HEK293T (cell line): ENCODE measurements around the gene P2RY2.

Experiments
- FOXM1 ChIP-seq: fragments of 450-650 bp; IDR thresholded peaks from 2 replicates; pipeline ENCODE4 v1.6.1; 2017; ENCODE audit warnings: mild to moderate bottlenecking, borderline replicate concordance
- HDGF ChIP-seq: fragments of 450-650 bp; IDR thresholded peaks from 2 replicates; pipeline ENCODE4 v1.6.1; 2017; ENCODE audit warnings: antibody characterized with exemption, borderline replicate concordance
- PKNOX1 ChIP-seq: fragments of 450-650 bp; IDR thresholded peaks from 2 replicates; pipeline ENCODE4 v1.6.1; 2016
- SP1 ChIP-seq: fragments of 450-650 bp; IDR thresholded peaks from 2 replicates; pipeline ENCODE4 v1.6.1; 2017
- TARDBP ChIP-seq: fragments of 450-650 bp; IDR thresholded peaks from 2 replicates; pipeline ENCODE4 v1.6.1; 2016

- no peak for TF ChIP-seq TARDBP
- no peak for TF ChIP-seq FOXM1
- no peak for TF ChIP-seq PKNOX1
- TF ChIP-seq HDGF = no peak
- no peak for TF ChIP-seq SP1
These were observed 49.2 kb downstream of the P2RY2 start for GRCh38 chr11:73267122-73267846.
